GM19468 (cell line): ENCODE results near the gene ZFYVE1.
"Not testable (repeated sequence)": the region's sequence is repeated elsewhere in the genome, so short reads cannot be mapped to it uniquely, and the experiment has no call there.

Experiments
- ATAC-seq: cut with Tn5 transposase; IDR thresholded peaks from one replicate; pipeline ENCODE4 v1.9.1; 2021; ENCODE audit warnings: mild to moderate bottlenecking, moderate library complexity, moderate number of reproducible peaks; ENCODE audit not compliant: unreplicated experiment; ENCODE audit errors: extremely low read depth

ZFYVE1 gene

GRCh38 chr14:73026845-73027542, at the start of gene ZFYVE1:
TSS of gene ZFYVE1 (minus strand) at chr14:73027106. CDS start at chr14:73024508, 2,598 bp downstream.
- ATAC-seq: peak; percentile 97

- no peak for ATAC-seq
Observed at GRCh38 chr14:73069585-73069984, 42.7 kb upstream of the ZFYVE1 start.

GRCh38 chr14:73058922-73059673, 32.2 kb upstream of the ZFYVE1 start:
- no peak for ATAC-seq

- peak; percentile 91 for ATAC-seq
Observed at GRCh38 chr14:73058224-73058921, 31.5 kb upstream of the ZFYVE1 start, which contains the start of gene RBM25. TSS of gene RBM25 (plus strand) at chr14:73058534. CDS start at chr14:73071642, 13,108 bp downstream.

- no peak for ATAC-seq
Observed at GRCh38 chr14:73057944-73058223, 31.0 kb upstream of the ZFYVE1 start.

GRCh38 chr14:73055251-73055650, 28.3 kb upstream of the ZFYVE1 start:
- ATAC-seq: no peak

- ATAC-seq: no peak
Observed at GRCh38 chr14:73049428-73049827, 22.5 kb upstream of the ZFYVE1 start.

- ATAC-seq: no peak
Observed at GRCh38 chr14:73047808-73048207, 20.9 kb upstream of the ZFYVE1 start.

- ATAC-seq: not testable (repeated sequence)
Observed at GRCh38 chr14:73036706-73037450, 10.0 kb upstream of the ZFYVE1 start.

- ATAC-seq: no peak
Observed at GRCh38 chr14:73027984-73028383, 1.1 kb upstream of the ZFYVE1 start.

GRCh38 chr14:73027546-73027945, 640 bp upstream of the ZFYVE1 start:
- no peak for ATAC-seq

GRCh38 chr14:73026243-73026844, 562 bp downstream of the ZFYVE1 start:
- no peak for ATAC-seq

- ATAC-seq: no peak
Observed at GRCh38 chr14:73025544-73025943, 1.4 kb downstream of the ZFYVE1 start.

GRCh38 chr14:73022051-73022450, 4.9 kb downstream of the ZFYVE1 start:
- no peak for ATAC-seq

- not testable (repeated sequence) for ATAC-seq
Observed at GRCh38 chr14:73016011-73016410, 10.9 kb downstream of the ZFYVE1 start.

GRCh38 chr14:73015552-73015951, 11.4 kb downstream of the ZFYVE1 start:
- not testable (repeated sequence) for ATAC-seq

GRCh38 chr14:73014105-73014504, 12.8 kb downstream of the ZFYVE1 start:
- peak; percentile 32 for ATAC-seq

GRCh38 chr14:73011189-73011588, 15.7 kb downstream of the ZFYVE1 start:
- ATAC-seq: not testable (repeated sequence)

- ATAC-seq: no peak
Observed at GRCh38 chr14:73008501-73008900, 18.4 kb downstream of the ZFYVE1 start.

- no peak for ATAC-seq
Observed at GRCh38 chr14:73007835-73008234, 19.1 kb downstream of the ZFYVE1 start.
